Measurements from ENCODE around the gene INAFM2.

INAFM2 gene

GRCh38 chr15:40287968-40288367 lies 35.5 kb upstream of the INAFM2 start:
- DNase-seq, result no peak

- DNase-seq, result no peak
Measured at GRCh38 chr15:40289140-40289775, 34.2 kb upstream of the INAFM2 start.

GRCh38 chr15:40290545-40290917 lies 33.0 kb upstream of the INAFM2 start:
- no peak for DNase-seq

GRCh38 chr15:40290918-40291574 lies 32.4 kb upstream of the INAFM2 start:
- no peak for DNase-seq

- no peak for DNase-seq
Measured at GRCh38 chr15:40292246-40292645, 31.2 kb upstream of the INAFM2 start.

GRCh38 chr15:40293006-40293405 lies 30.5 kb upstream of the INAFM2 start:
- DNase-seq, result no peak

GRCh38 chr15:40293905-40294895 lies 29.3 kb upstream of the INAFM2 start:
- no peak for DNase-seq

GRCh38 chr15:40295297-40295696 lies 28.2 kb upstream of the INAFM2 start:
- no peak for DNase-seq

GRCh38 chr15:40295877-40296560 lies 27.5 kb upstream of the INAFM2 start:
- DNase-seq, result no peak

GRCh38 chr15:40296561-40297230 lies 26.8 kb upstream of the INAFM2 start:
- DNase-seq, result no peak

- DNase-seq, result no peak
Measured at GRCh38 chr15:40297356-40297755, 26.1 kb upstream of the INAFM2 start.

- no peak for DNase-seq
Measured at GRCh38 chr15:40298216-40298935, 25.1 kb upstream of the INAFM2 start.

- DNase-seq, result no peak
Measured at GRCh38 chr15:40300367-40300766, 23.1 kb upstream of the INAFM2 start.

GRCh38 chr15:40300771-40301170 lies 22.7 kb upstream of the INAFM2 start:
- DNase-seq, result no peak

- DNase-seq, result no peak
Measured at GRCh38 chr15:40301467-40302179, 21.9 kb upstream of the INAFM2 start.

GRCh38 chr15:40302288-40302886 lies 21.1 kb upstream of the INAFM2 start:
- DNase-seq, result no peak

- no peak for DNase-seq
Measured at GRCh38 chr15:40302981-40303380, 20.5 kb upstream of the INAFM2 start.

- no peak for DNase-seq
Measured at GRCh38 chr15:40303576-40303975, 19.9 kb upstream of the INAFM2 start.

GRCh38 chr15:40305281-40305680 lies 18.2 kb upstream of the INAFM2 start:
- no peak for DNase-seq

- DNase-seq, result peak in 1 of 2 donors; percentile 24
Measured at GRCh38 chr15:40306371-40306770, 17.1 kb upstream of the INAFM2 start.

- no peak for DNase-seq
Measured at GRCh38 chr15:40306908-40307307, 16.6 kb upstream of the INAFM2 start.

All from hippocampal formation (tissue), 2 donors.